ENCODE results near the gene PRSS12.
"Not testable (repeated sequence)": the region's sequence is repeated elsewhere in the genome, so short reads cannot be mapped to it uniquely, and the experiment has no call there.

PRSS12 gene

GRCh38 chr4:118352843-118353533 is at the start of gene PRSS12:
TSS of gene PRSS12 (minus strand) at chr4:118353003. CDS start at chr4:118352720, 283 bp downstream.
- Histone ChIP-seq H3K36me3 (ENCODE audit: control insufficient read depth in 1 of 2, insufficient read depth in 2 of 2, low read length in 2 of 2) (no peaks in the 10 kb centered on the region), H3K27me3 (ENCODE audit: control insufficient read depth in 1 of 2, insufficient read depth in 2 of 2, low read length in 2 of 2) (peaks cover 20 to 22% of the 10 kb centered on the region in 2 donors), H3K27ac (ENCODE audit: low read depth, low read length) (no peak within 1 kb of the TSS), H3K4me1 (ENCODE audit: control insufficient read depth in 1 of 2, insufficient read depth in 2 of 2, low read length in 2 of 2) (peaks cover 4 to 13% of the 10 kb centered on the region in 2 donors), H3K9ac (ENCODE audit: low read depth in 1 of 2, low read length in 2 of 2) (peak within 1 kb of the TSS; percentile 29 to 51), H3K9me3 (ENCODE audit: control insufficient read depth in 1 of 2, low read length in 2 of 2) (no peaks in the 10 kb centered on the region), H3K4me3 (ENCODE audit: low read depth in 1 of 2, low read length in 2 of 2) (peak within 1 kb of the TSS; percentile 63 to 66)

- Histone ChIP-seq H3K4me1 (ENCODE audit: control insufficient read depth in 1 of 2, insufficient read depth in 2 of 2, low read length in 2 of 2) (no peaks in the 10 kb centered on the region), H3K4me3 (ENCODE audit: low read depth in 1 of 2, low read length in 2 of 2) (no peak overlapping the region), H3K9ac (ENCODE audit: low read depth in 1 of 2, low read length in 2 of 2) (no peak overlapping the region), H3K27me3 (ENCODE audit: control insufficient read depth in 1 of 2, insufficient read depth in 2 of 2, low read length in 2 of 2) (no peaks in the 10 kb centered on the region), H3K9me3 (ENCODE audit: control insufficient read depth in 1 of 2, low read length in 2 of 2) (no peaks in the 10 kb centered on the region), H3K27ac (ENCODE audit: low read depth, low read length) (no peak overlapping the region), H3K36me3 (ENCODE audit: control insufficient read depth in 1 of 2, insufficient read depth in 2 of 2, low read length in 2 of 2) (no peaks in the 10 kb centered on the region)
These were observed 47.6 kb upstream of the PRSS12 start for GRCh38 chr4:118400356-118400755.

- not testable (repeated sequence) for H3K9ac ChIP-seq (ENCODE audit: low read depth in 1 of 2, low read length in 2 of 2); H3K27me3 ChIP-seq (ENCODE audit: control insufficient read depth in 1 of 2, insufficient read depth in 2 of 2, low read length in 2 of 2); H3K36me3 ChIP-seq (ENCODE audit: control insufficient read depth in 1 of 2, insufficient read depth in 2 of 2, low read length in 2 of 2); H3K4me3 ChIP-seq (ENCODE audit: low read depth in 1 of 2, low read length in 2 of 2); H3K4me1 ChIP-seq (ENCODE audit: control insufficient read depth in 1 of 2, insufficient read depth in 2 of 2, low read length in 2 of 2); H3K9me3 ChIP-seq (ENCODE audit: control insufficient read depth in 1 of 2, low read length in 2 of 2); H3K27ac ChIP-seq (ENCODE audit: low read depth, low read length)
These were observed 47.1 kb upstream of the PRSS12 start for GRCh38 chr4:118399883-118400282.

- H3K4me1 ChIP-seq (ENCODE audit: control insufficient read depth in 1 of 2, insufficient read depth in 2 of 2, low read length in 2 of 2), result no peaks in the 10 kb centered on the region
- no peak overlapping the region for H3K27ac ChIP-seq (ENCODE audit: low read depth, low read length)
- H3K36me3 ChIP-seq (ENCODE audit: control insufficient read depth in 1 of 2, insufficient read depth in 2 of 2, low read length in 2 of 2), result no peaks in the 10 kb centered on the region
- H3K9me3 ChIP-seq (ENCODE audit: control insufficient read depth in 1 of 2, low read length in 2 of 2), result no peaks in the 10 kb centered on the region
- H3K4me3 ChIP-seq (ENCODE audit: low read depth in 1 of 2, low read length in 2 of 2), result no peak overlapping the region
- H3K27me3 ChIP-seq (ENCODE audit: control insufficient read depth in 1 of 2, insufficient read depth in 2 of 2, low read length in 2 of 2), result no peaks in the 10 kb centered on the region
- no peak overlapping the region for H3K9ac ChIP-seq (ENCODE audit: low read depth in 1 of 2, low read length in 2 of 2)
These were observed 45.7 kb upstream of the PRSS12 start for GRCh38 chr4:118398226-118399090.

- Histone ChIP-seq H3K9ac (ENCODE audit: low read depth in 1 of 2, low read length in 2 of 2) (no peak overlapping the region), H3K4me3 (ENCODE audit: low read depth in 1 of 2, low read length in 2 of 2) (no peak overlapping the region), H3K27ac (ENCODE audit: low read depth, low read length) (no peak overlapping the region), H3K36me3 (ENCODE audit: control insufficient read depth in 1 of 2, insufficient read depth in 2 of 2, low read length in 2 of 2) (no peaks in the 10 kb centered on the region), H3K27me3 (ENCODE audit: control insufficient read depth in 1 of 2, insufficient read depth in 2 of 2, low read length in 2 of 2) (no peaks in the 10 kb centered on the region), H3K9me3 (ENCODE audit: control insufficient read depth in 1 of 2, low read length in 2 of 2) (no peaks in the 10 kb centered on the region), H3K4me1 (ENCODE audit: control insufficient read depth in 1 of 2, insufficient read depth in 2 of 2, low read length in 2 of 2) (no peaks in the 10 kb centered on the region)
These were observed 44.8 kb upstream of the PRSS12 start for GRCh38 chr4:118397623-118397979.

- H3K9ac ChIP-seq (ENCODE audit: low read depth in 1 of 2, low read length in 2 of 2), result no peak overlapping the region
- H3K27me3 ChIP-seq (ENCODE audit: control insufficient read depth in 1 of 2, insufficient read depth in 2 of 2, low read length in 2 of 2), result no peaks in the 10 kb centered on the region
- H3K4me1 ChIP-seq (ENCODE audit: control insufficient read depth in 1 of 2, insufficient read depth in 2 of 2, low read length in 2 of 2), result no peaks in the 10 kb centered on the region
- H3K27ac ChIP-seq (ENCODE audit: low read depth, low read length), result no peak overlapping the region
- H3K4me3 ChIP-seq (ENCODE audit: low read depth in 1 of 2, low read length in 2 of 2), result no peak overlapping the region
- no peaks in the 10 kb centered on the region for H3K36me3 ChIP-seq (ENCODE audit: control insufficient read depth in 1 of 2, insufficient read depth in 2 of 2, low read length in 2 of 2)
- no peaks in the 10 kb centered on the region for H3K9me3 ChIP-seq (ENCODE audit: control insufficient read depth in 1 of 2, low read length in 2 of 2)
These were observed 44.2 kb upstream of the PRSS12 start for GRCh38 chr4:118396881-118397622.

GRCh38 chr4:118395057-118395644 is 42.3 kb upstream of the PRSS12 start:
- Histone ChIP-seq H3K9me3 (ENCODE audit: control insufficient read depth in 1 of 2, low read length in 2 of 2) (no peaks in the 10 kb centered on the region), H3K4me1 (ENCODE audit: control insufficient read depth in 1 of 2, insufficient read depth in 2 of 2, low read length in 2 of 2) (no peaks in the 10 kb centered on the region), H3K36me3 (ENCODE audit: control insufficient read depth in 1 of 2, insufficient read depth in 2 of 2, low read length in 2 of 2) (no peaks in the 10 kb centered on the region), H3K27me3 (ENCODE audit: control insufficient read depth in 1 of 2, insufficient read depth in 2 of 2, low read length in 2 of 2) (no peaks in the 10 kb centered on the region), H3K4me3 (ENCODE audit: low read depth in 1 of 2, low read length in 2 of 2) (no peak overlapping the region), H3K27ac (ENCODE audit: low read depth, low read length) (no peak overlapping the region), H3K9ac (ENCODE audit: low read depth in 1 of 2, low read length in 2 of 2) (no peak overlapping the region)

GRCh38 chr4:118392509-118392908 is 39.7 kb upstream of the PRSS12 start:
- H3K9me3 ChIP-seq (ENCODE audit: control insufficient read depth in 1 of 2, low read length in 2 of 2); H3K36me3 ChIP-seq (ENCODE audit: control insufficient read depth in 1 of 2, insufficient read depth in 2 of 2, low read length in 2 of 2); H3K4me3 ChIP-seq (ENCODE audit: low read depth in 1 of 2, low read length in 2 of 2); H3K9ac ChIP-seq (ENCODE audit: low read depth in 1 of 2, low read length in 2 of 2); H3K27me3 ChIP-seq (ENCODE audit: control insufficient read depth in 1 of 2, insufficient read depth in 2 of 2, low read length in 2 of 2); H3K4me1 ChIP-seq (ENCODE audit: control insufficient read depth in 1 of 2, insufficient read depth in 2 of 2, low read length in 2 of 2); H3K27ac ChIP-seq (ENCODE audit: low read depth, low read length): not testable (repeated sequence)

- Histone ChIP-seq H3K4me3 (ENCODE audit: low read depth in 1 of 2, low read length in 2 of 2) (no peak overlapping the region), H3K36me3 (ENCODE audit: control insufficient read depth in 1 of 2, insufficient read depth in 2 of 2, low read length in 2 of 2) (no peaks in the 10 kb centered on the region), H3K9me3 (ENCODE audit: control insufficient read depth in 1 of 2, low read length in 2 of 2) (no peaks in the 10 kb centered on the region), H3K9ac (ENCODE audit: low read depth in 1 of 2, low read length in 2 of 2) (no peak overlapping the region), H3K4me1 (ENCODE audit: control insufficient read depth in 1 of 2, insufficient read depth in 2 of 2, low read length in 2 of 2) (no peaks in the 10 kb centered on the region), H3K27ac (ENCODE audit: low read depth, low read length) (no peak overlapping the region), H3K27me3 (ENCODE audit: control insufficient read depth in 1 of 2, insufficient read depth in 2 of 2, low read length in 2 of 2) (no peaks in the 10 kb centered on the region)
These were observed 37.3 kb upstream of the PRSS12 start for GRCh38 chr4:118390121-118390520.

GRCh38 chr4:118389721-118390120 is 36.9 kb upstream of the PRSS12 start:
- no peak overlapping the region for H3K4me3 ChIP-seq (ENCODE audit: low read depth in 1 of 2, low read length in 2 of 2)
- H3K36me3 ChIP-seq (ENCODE audit: control insufficient read depth in 1 of 2, insufficient read depth in 2 of 2, low read length in 2 of 2), result no peaks in the 10 kb centered on the region
- no peaks in the 10 kb centered on the region for H3K9me3 ChIP-seq (ENCODE audit: control insufficient read depth in 1 of 2, low read length in 2 of 2)
- H3K27me3 ChIP-seq (ENCODE audit: control insufficient read depth in 1 of 2, insufficient read depth in 2 of 2, low read length in 2 of 2), result no peaks in the 10 kb centered on the region
- H3K27ac ChIP-seq (ENCODE audit: low read depth, low read length), result no peak overlapping the region
- no peak overlapping the region for H3K9ac ChIP-seq (ENCODE audit: low read depth in 1 of 2, low read length in 2 of 2)
- no peaks in the 10 kb centered on the region for H3K4me1 ChIP-seq (ENCODE audit: control insufficient read depth in 1 of 2, insufficient read depth in 2 of 2, low read length in 2 of 2)

Measured in duodenal mucosa (tissue), 2 donors.